ENCODE results near the gene NSA2. TPM values are rescaled to one million over a fixed set of nuclear protein-coding genes. Genes with fewer than 3 reads are reported as not detected.

Gene NSA2
- total and polyA plus RNA-seq, 7 donors: 43.5 to 89.6 (median 71.9) TPM

DNA sequence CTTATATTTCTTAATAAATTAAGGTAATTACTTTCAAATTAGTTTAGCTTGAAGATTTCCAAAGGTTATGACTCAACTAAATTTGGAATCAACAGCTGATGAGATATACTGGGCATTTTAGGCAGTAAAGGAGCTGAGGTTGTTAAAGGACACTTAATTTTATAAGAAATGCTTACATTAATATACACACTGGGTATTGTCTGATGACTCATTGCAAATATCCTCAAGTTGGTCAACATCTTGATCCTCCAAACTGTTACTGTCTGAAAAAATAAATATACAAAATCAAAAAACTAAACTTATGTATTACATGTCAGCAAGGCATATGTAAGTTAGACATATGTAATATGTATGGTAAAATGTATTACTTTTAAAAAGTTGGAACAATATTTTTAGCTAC, 3.5 kb upstream of the NSA2 start:
- ATAC-seq (no peak), DNase-seq (no peak)
- intact Hi-C loops (cut with DNase I): loop anchor here in 1 of 2 donors (10.0 kb wide), 1 partner anchor 581 kb away; no protein-coding TSS in a partner anchor
- Histone ChIP-seq H3K27me3 (ENCODE audit: insufficient read depth in 3 of 3, low read length in 2 of 3) (no peaks in the 10 kb centered on the region), H3K4me1 (peaks cover 29% of the 10 kb centered on the region), H3K9me3 (no peaks in the 10 kb centered on the region), H3K4me3 (no peak overlapping the region), H3K27ac (peak overlapping the region; percentile 1), H3K36me3 (ENCODE audit: insufficient read depth in 1 of 2, low read depth in 1 of 2) (peaks cover 8 to 49% of the 10 kb centered on the region in 2 donors)
- TF ChIP-seq, protein P1, sequence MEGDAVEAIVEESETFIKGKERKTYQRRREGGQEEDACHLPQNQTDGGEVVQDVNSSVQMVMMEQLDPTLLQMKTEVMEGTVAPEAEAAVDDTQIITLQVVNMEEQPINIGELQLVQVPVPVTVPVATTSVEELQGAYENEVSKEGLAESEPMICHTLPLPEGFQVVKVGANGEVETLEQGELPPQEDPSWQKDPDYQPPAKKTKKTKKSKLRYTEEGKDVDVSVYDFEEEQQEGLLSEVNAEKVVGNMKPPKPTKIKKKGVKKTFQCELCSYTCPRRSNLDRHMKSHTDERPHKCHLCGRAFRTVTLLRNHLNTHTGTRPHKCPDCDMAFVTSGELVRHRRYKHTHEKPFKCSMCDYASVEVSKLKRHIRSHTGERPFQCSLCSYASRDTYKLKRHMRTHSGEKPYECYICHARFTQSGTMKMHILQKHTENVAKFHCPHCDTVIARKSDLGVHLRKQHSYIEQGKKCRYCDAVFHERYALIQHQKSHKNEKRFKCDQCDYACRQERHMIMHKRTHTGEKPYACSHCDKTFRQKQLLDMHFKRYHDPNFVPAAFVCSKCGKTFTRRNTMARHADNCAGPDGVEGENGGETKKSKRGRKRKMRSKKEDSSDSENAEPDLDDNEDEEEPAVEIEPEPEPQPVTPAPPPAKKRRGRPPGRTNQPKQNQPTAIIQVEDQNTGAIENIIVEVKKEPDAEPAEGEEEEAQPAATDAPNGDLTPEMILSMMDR (IDR thresholded peaks at IDR 0.05): no peak

DNA sequence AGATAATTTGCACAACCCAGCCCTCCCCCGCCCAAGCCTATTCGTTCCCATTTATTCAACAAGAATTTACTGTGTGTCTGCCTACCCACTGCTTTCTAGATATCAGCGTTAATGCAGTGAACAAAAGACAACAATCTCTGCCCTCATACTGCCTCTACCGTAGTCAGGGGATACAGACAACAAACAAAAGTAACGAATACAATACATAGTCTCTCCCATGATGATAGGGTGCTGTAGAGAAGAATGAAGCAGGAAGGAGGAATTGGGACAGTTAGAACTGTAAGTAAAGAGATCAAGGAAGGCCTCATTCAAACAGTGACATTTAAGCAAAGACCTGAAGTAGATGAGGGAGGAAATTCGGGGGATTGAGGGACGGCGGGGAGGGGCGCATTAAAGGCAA, 1.8 kb upstream of the NSA2 start:
- Histone ChIP-seq H3K4me3 (peak overlapping the region; percentile 93), H3K4me1 (peaks cover 29% of the 10 kb centered on the region), H3K36me3 (ENCODE audit: insufficient read depth in 1 of 2, low read depth in 1 of 2) (peaks cover 8 to 48% of the 10 kb centered on the region in 2 donors), H3K9me3 (no peaks in the 10 kb centered on the region), H3K27me3 (ENCODE audit: insufficient read depth in 3 of 3, low read length in 2 of 3) (no peaks in the 10 kb centered on the region), H3K27ac (no peak overlapping the region)
- TF ChIP-seq, protein P1 (IDR thresholded peaks at IDR 0.05): no peak
- WGBS, 3 donors: 77 to 86% (median 81%) methylated on average over 9 of the region's 9 CpGs
- intact Hi-C loops (cut with DNase I): loop anchor here in 1 of 2 donors (10.0 kb wide), 1 partner anchor 580 kb away; no protein-coding TSS in a partner anchor
- ATAC-seq (no peak), DNase-seq (no peak)

DNA sequence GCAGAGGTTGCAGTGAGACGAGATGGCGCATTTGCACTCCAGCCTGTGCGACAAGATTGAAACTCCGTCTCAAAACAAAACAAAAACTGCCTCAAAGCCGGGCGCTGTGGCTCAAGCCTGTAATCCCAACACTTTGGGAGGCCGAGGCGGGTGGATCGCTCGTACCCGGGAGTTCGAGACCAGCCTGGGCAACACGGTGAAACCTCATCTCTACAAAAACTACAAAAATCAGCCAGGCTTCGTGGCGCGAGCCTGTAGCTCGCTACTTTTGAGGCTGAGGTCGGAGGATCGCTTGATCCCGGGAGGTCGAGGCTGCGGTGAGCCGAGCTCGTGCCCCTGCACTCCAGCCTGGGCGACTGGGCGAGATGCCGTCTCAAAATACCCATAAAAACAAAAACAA, 1.1 kb upstream of the NSA2 start:
- peak overlapping the region; percentile 93 for H3K4me3 ChIP-seq
- peaks cover 5 to 48% of the 10 kb centered on the region in 2 donors for H3K36me3 ChIP-seq (ENCODE audit: insufficient read depth in 1 of 2, low read depth in 1 of 2)
- H3K4me1 ChIP-seq: peaks cover 29% of the 10 kb centered on the region
- ATAC-seq: no peak
- no peak for DNase-seq
- peak overlapping the region; percentile 87 for H3K27ac ChIP-seq
- H3K27me3 ChIP-seq (ENCODE audit: insufficient read depth in 3 of 3, low read length in 2 of 3): no peaks in the 10 kb centered on the region
- intact Hi-C loops (cut with DNase I): loop anchor here in 1 of 2 donors (2.0 to 10.0 kb wide), 2 partner anchors 81 to 579 kb away; partner anchors contain the start of gene HEXB
- H3K9me3 ChIP-seq: no peaks in the 10 kb centered on the region
- 62 to 77% (median 63%) methylated on average over 27 of the region's 27 CpGs for WGBS, 3 donors
- TF ChIP-seq, protein P1 (IDR thresholded peaks at IDR 0.05): no peak

DNA sequence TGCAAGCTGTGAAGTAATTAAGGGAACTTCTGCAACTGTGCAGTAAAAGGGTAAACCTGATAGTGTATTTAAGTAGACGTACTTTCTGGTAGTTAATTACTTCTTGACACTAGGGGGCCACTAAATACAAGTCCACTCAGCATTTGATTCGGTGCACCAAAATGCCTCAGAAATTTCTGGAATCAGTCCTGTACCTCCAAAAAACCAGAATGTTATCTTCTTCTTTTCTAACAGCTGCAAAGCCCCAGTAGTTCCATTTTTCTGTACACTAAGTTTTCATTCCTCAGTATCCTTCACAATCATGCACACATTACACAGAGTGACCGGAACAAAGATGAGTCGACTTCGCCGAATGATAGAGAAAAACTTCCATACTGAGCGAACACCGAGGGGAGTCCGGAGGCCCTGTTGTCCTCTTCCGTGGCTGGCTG, 616 bp upstream of the NSA2 start:
- intact Hi-C loops (cut with DNase I): loop anchor here in 1 of 2 donors (2.0 to 10.0 kb wide), 2 partner anchors 82 to 578 kb away; partner anchors contain the start of gene HEXB
- H3K36me3 ChIP-seq (ENCODE audit: insufficient read depth in 1 of 2, low read depth in 1 of 2): peaks cover 5 to 48% of the 10 kb centered on the region in 2 donors

More for the DNA sequence above, 616 bp upstream of the NSA2 start:
- H3K4me1 ChIP-seq: peaks cover 29% of the 10 kb centered on the region
- 0 to 1% (median 1%) methylated on average over 10 of the region's 10 CpGs for WGBS, 3 donors
- no peaks in the 10 kb centered on the region for H3K27me3 ChIP-seq (ENCODE audit: insufficient read depth in 3 of 3, low read length in 2 of 3)
- TF ChIP-seq, protein P1 (IDR thresholded peaks at IDR 0.05): peak; percentile 20
- ATAC-seq: peak in 3 of 4 donors; percentile 43 to 76 (median 58)
- peak overlapping the region; percentile 93 for H3K4me3 ChIP-seq
- H3K27ac ChIP-seq: peak overlapping the region; percentile 87
- no peaks in the 10 kb centered on the region for H3K9me3 ChIP-seq
- no peak for DNase-seq
